ENCODE measurements around the gene NPW. TPM values are rescaled to one million over a fixed set of nuclear protein-coding genes. Genes with fewer than 3 reads are reported as not detected.

NPW gene
- total RNA-seq, 3 donors from 2014 or later, result 9.2 to 19.0 (median 13.1) TPM

DNA sequence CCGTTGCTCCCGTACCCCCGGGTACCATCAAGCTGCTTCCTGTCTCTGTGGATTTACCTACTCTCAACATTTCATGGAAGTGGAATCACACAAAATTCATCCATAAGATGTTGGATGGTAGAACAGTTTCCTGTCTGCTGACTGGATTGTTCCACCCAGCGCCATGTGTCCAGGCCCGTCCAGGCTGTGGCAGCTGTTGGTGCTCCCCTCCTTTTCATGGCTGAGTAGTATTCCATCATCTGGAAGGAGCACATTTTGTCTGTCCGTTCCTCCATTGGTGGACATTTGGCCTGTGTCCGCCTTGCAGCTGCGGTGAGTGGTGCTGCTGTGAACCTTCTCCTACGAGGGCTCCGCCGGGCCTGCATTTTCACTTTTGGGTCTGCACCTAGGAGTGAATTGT lies 46.6 kb downstream of the NPW start:
- Mint-ChIP-seq H3K4me3 (no peak overlapping the region), H3K9me3 (no peaks in the 10 kb centered on the region), H3K4me1 (ENCODE audit: low read depth) (no peaks in the 10 kb centered on the region), H3K36me3 (ENCODE audit: insufficient read depth) (peaks cover 25% of the 10 kb centered on the region), H3K27me3 (ENCODE audit: low read depth) (no peaks in the 10 kb centered on the region)
- no peak for ATAC-seq
- no peak for DNase-seq

Other genes starting within 250 kb of the NPW start
- 10 to 100 TPM; 37.2 to 37.6 (median 37.4) TPM for gene NME3, start 248.2 kb upstream of the NPW start, total RNA-seq
- gene EME2, start 247.0 kb upstream of the NPW start, total RNA-seq, result 10 to 100 TPM; 30.4 to 39.1 (median 35.7) TPM
- 100 to 1,000 TPM; 223 to 288 (median 265) TPM for gene MRPS34, start 246.7 kb upstream of the NPW start, total RNA-seq
- 10 to 100 TPM; 15.5 to 20.8 (median 16.8) TPM for gene SPSB3, start 237.2 kb upstream of the NPW start, total RNA-seq
- gene NUBP2, start 236.8 kb upstream of the NPW start, total RNA-seq, result 100 to 1,000 TPM in 1 of 3 donors, 10 to 100 TPM in 2; 85.7 to 101 (median 94.7) TPM
- under 1 TPM in 1 of 3 donors, not detected in 2; 0.18 TPM for gene IGFALS, start 226.1 kb upstream of the NPW start, total RNA-seq
- 10 to 100 TPM; 34.4 to 45.9 (median 35.3) TPM for gene HAGH, start 193.0 kb upstream of the NPW start, total RNA-seq
- gene FAHD1, start 192.6 kb upstream of the NPW start, total RNA-seq, result 10 to 100 TPM; 22.8 to 27.9 (median 24.0) TPM
- gene MEIOB, start 147.6 kb upstream of the NPW start, total RNA-seq, result under 1 TPM; 0.24 to 0.34 (median 0.28) TPM
- gene HS3ST6, start 101.4 kb upstream of the NPW start, total RNA-seq, result not detected
- 10 to 100 TPM; 16.8 to 19.4 (median 17.6) TPM for gene MSRB1, start 76.6 kb upstream of the NPW start, total RNA-seq
- gene RPL3L, start 65.1 kb upstream of the NPW start, total RNA-seq, result not detected
- gene NDUFB10, start 60.2 kb upstream of the NPW start, total RNA-seq, result 100 to 1,000 TPM; 115 to 143 (median 117) TPM
- 1,000 to 10,000 TPM; 5,588 to 5,699 (median 5,621) TPM for gene RPS2, start 55.0 kb upstream of the NPW start, total RNA-seq
- gene RNF151, start 52.9 kb upstream of the NPW start, total RNA-seq, result under 1 TPM in 2 of 3 donors, not detected in 1; 0.40 to 0.42 TPM
- 100 to 1,000 TPM; 146 to 159 (median 156) TPM for gene TBL3, start 47.7 kb upstream of the NPW start, total RNA-seq
- gene NOXO1, start 38.3 kb upstream of the NPW start, total RNA-seq, result under 1 TPM in 1 of 3 donors, not detected in 2; 0.35 TPM
- 10 to 100 TPM; 34.9 to 50.0 (median 47.2) TPM for gene GFER, start 35.6 kb upstream of the NPW start, total RNA-seq
- gene SYNGR3, start 29.8 kb upstream of the NPW start, total RNA-seq, result 1 to 10 TPM; 2.7 to 4.3 (median 3.5) TPM
- gene ZNF598, start 10.0 kb upstream of the NPW start, total RNA-seq, result 100 to 1,000 TPM; 118 to 127 (median 126) TPM
- gene NHERF2, start 7.1 kb downstream of the NPW start, total RNA-seq, result 1 to 10 TPM; 2.0 to 4.4 (median 2.0) TPM
- gene NTHL1, start 28.0 kb downstream of the NPW start, total RNA-seq, result 10 to 100 TPM; 30.5 to 43.5 (median 34.8) TPM
- 10 to 100 TPM; 87.6 to 98.0 (median 94.5) TPM for gene TSC2, start 28.2 kb downstream of the NPW start, total RNA-seq
- 100 to 1,000 TPM; 100 to 118 (median 104) TPM for gene PKD1, start 116.1 kb downstream of the NPW start, total RNA-seq
- gene RAB26, start 128.8 kb downstream of the NPW start, total RNA-seq, result not detected
- 100 to 1,000 TPM in 2 of 3 donors, 10 to 100 TPM in 1; 95.6 to 110 (median 102) TPM for gene TRAF7, start 136.0 kb downstream of the NPW start, total RNA-seq
- gene CASKIN1, start 176.8 kb downstream of the NPW start, total RNA-seq, result 1 to 10 TPM in 1 of 3 donors, under 1 TPM in 2; 0.14 to 1.5 (median 0.34) TPM
- 10 to 100 TPM; 73.6 to 88.0 (median 84.8) TPM for gene MLST8, start 185.7 kb downstream of the NPW start, total RNA-seq
- gene BRICD5, start 191.1 kb downstream of the NPW start, total RNA-seq, result 1 to 10 TPM; 6.4 to 8.2 (median 6.8) TPM
- gene PGP, start 195.1 kb downstream of the NPW start, total RNA-seq, result 10 to 100 TPM; 25.8 to 27.9 (median 27.2) TPM
- gene E4F1, start 203.8 kb downstream of the NPW start, total RNA-seq, result 10 to 100 TPM; 44.3 to 48.7 (median 45.3) TPM
- 1 to 10 TPM in 1 of 3 donors, under 1 TPM in 2; 0.52 to 1.1 (median 0.86) TPM for gene DNASE1L2, start 216.7 kb downstream of the NPW start, total RNA-seq
- gene ECI1, start 231.8 kb downstream of the NPW start, total RNA-seq, result 10 to 100 TPM; 21.6 to 23.8 (median 22.5) TPM
- 100 to 1,000 TPM; 412 to 481 (median 413) TPM for gene RNPS1, start 248.3 kb downstream of the NPW start, total RNA-seq